Nephron progenitor cell (in vitro differentiated cells): ENCODE measurements around the gene GSN.
A peak's percentile ranks its signal among the peaks of the same experiment; 100 is the strongest.

Experiments
- DNase-seq: peaks from one replicate; pipeline ENCODE4 v3.0.0; 2021
- H3K27ac Mint-ChIP-seq: 2 replicates; pipeline ENCODE4 v1.8.0; 2021; ENCODE audit warnings: mild to moderate bottlenecking, moderate library complexity, mixed read lengths
- H3K27me3 Mint-ChIP-seq: 2 replicates; pipeline ENCODE4 v1.8.0; 2021; ENCODE audit warnings: mild to moderate bottlenecking, low read depth, mixed read lengths; ENCODE audit not compliant: poor library complexity
- H3K36me3 Mint-ChIP-seq: 2 replicates; pipeline ENCODE4 v1.8.0; 2021; ENCODE audit warnings: low read depth, mixed read lengths
- H3K4me1 Mint-ChIP-seq: 2 replicates; pipeline ENCODE4 v1.8.0; 2021; ENCODE audit warnings: mixed read lengths
- H3K4me3 Mint-ChIP-seq: 2 replicates; pipeline ENCODE4 v1.8.0; 2021; ENCODE audit warnings: mild to moderate bottlenecking, moderate library complexity, mixed read lengths
- H3K9me3 Mint-ChIP-seq: 2 replicates; pipeline ENCODE4 v1.8.0; 2021; ENCODE audit warnings: mild to moderate bottlenecking, moderate library complexity, mixed read lengths
- CTCF ChIP-seq: fragments of 200-600 bp; sonication (generic); IDR thresholded peaks from 2 replicates; pipeline ENCODE4 v1.5.0; 2021; ENCODE audit warnings: antibody characterized with exemption

The GSN gene

GRCh38 chr9:121339437-121339836, 71.5 kb downstream of the GSN start:
- peaks cover 4% of the 10 kb centered on the region for H3K27me3 Mint-ChIP-seq
- no peaks in the 10 kb centered on the region for H3K36me3 Mint-ChIP-seq
- peaks cover 7% of the 10 kb centered on the region for H3K4me1 Mint-ChIP-seq
- TF ChIP-seq CTCF, result no peak
- no peak overlapping the region for H3K4me3 Mint-ChIP-seq
- no peaks in the 10 kb centered on the region for H3K9me3 Mint-ChIP-seq
- no peak for DNase-seq
- H3K27ac Mint-ChIP-seq, result no peak overlapping the region

- H3K36me3 Mint-ChIP-seq, result no peaks in the 10 kb centered on the region
- H3K4me3 Mint-ChIP-seq, result no peak overlapping the region
- peaks cover 6% of the 10 kb centered on the region for H3K27me3 Mint-ChIP-seq
- no peak for TF ChIP-seq CTCF
- DNase-seq, result no peak
- no peak overlapping the region for H3K27ac Mint-ChIP-seq
- H3K4me1 Mint-ChIP-seq, result peaks cover 7% of the 10 kb centered on the region
- H3K9me3 Mint-ChIP-seq, result no peaks in the 10 kb centered on the region
These were observed 72.9 kb downstream of the GSN start for GRCh38 chr9:121340676-121341392.

- Mint-ChIP-seq H3K27ac (no peak overlapping the region), H3K4me3 (no peak overlapping the region), H3K27me3 (peaks cover 9% of the 10 kb centered on the region), H3K36me3 (no peaks in the 10 kb centered on the region), H3K9me3 (no peaks in the 10 kb centered on the region), H3K4me1 (peaks cover 7% of the 10 kb centered on the region)
- no peak for DNase-seq
- TF ChIP-seq CTCF, result no peak
These were observed 76.2 kb downstream of the GSN start for GRCh38 chr9:121344184-121344583.

- H3K27ac Mint-ChIP-seq, result no peak overlapping the region
- H3K36me3 Mint-ChIP-seq, result no peaks in the 10 kb centered on the region
- H3K27me3 Mint-ChIP-seq, result peaks cover 9% of the 10 kb centered on the region
- TF ChIP-seq CTCF, result no peak
- H3K4me3 Mint-ChIP-seq, result no peak overlapping the region
- no peaks in the 10 kb centered on the region for H3K9me3 Mint-ChIP-seq
- H3K4me1 Mint-ChIP-seq, result peaks cover 7% of the 10 kb centered on the region
- no peak for DNase-seq
These were observed 77.1 kb downstream of the GSN start for GRCh38 chr9:121345070-121345469.

GRCh38 chr9:121348221-121348620, 80.3 kb downstream of the GSN start:
- H3K27me3 Mint-ChIP-seq, result peaks cover 12% of the 10 kb centered on the region
- H3K9me3 Mint-ChIP-seq, result no peaks in the 10 kb centered on the region
- TF ChIP-seq CTCF, result no peak
- no peaks in the 10 kb centered on the region for H3K36me3 Mint-ChIP-seq
- H3K4me1 Mint-ChIP-seq, result peaks cover under 1% of the 10 kb centered on the region
- no peak overlapping the region for H3K27ac Mint-ChIP-seq
- no peak for DNase-seq
- no peak overlapping the region for H3K4me3 Mint-ChIP-seq

GRCh38 chr9:121349009-121349408, 81.0 kb downstream of the GSN start:
- no peak for TF ChIP-seq CTCF
- Mint-ChIP-seq H3K27ac (peak overlapping the region; percentile 57), H3K36me3 (no peaks in the 10 kb centered on the region), H3K4me3 (no peak overlapping the region), H3K9me3 (no peaks in the 10 kb centered on the region), H3K27me3 (peaks cover 12% of the 10 kb centered on the region), H3K4me1 (peaks cover 8% of the 10 kb centered on the region)
- no peak for DNase-seq
